GM12875 (cell line): ENCODE measurements around the gene KCNJ4.

Source experiments
- H3K4me3 ChIP-seq: one replicate; pipeline ENCODE4 v1.5.1; 2011; ENCODE audit warnings: low read depth, low read length, control low read depth
- TF ChIP-seq, protein P1 (sequence below): IDR thresholded peaks from 2 replicates; pipeline ENCODE4 v1.5.1; 2011; ENCODE audit warnings: low read depth, mild to moderate bottlenecking, control low read depth, inconsistent platforms, low read length, moderate library complexity, borderline replicate concordance; ENCODE audit not compliant: insufficient read depth

Gene KCNJ4

DNA sequence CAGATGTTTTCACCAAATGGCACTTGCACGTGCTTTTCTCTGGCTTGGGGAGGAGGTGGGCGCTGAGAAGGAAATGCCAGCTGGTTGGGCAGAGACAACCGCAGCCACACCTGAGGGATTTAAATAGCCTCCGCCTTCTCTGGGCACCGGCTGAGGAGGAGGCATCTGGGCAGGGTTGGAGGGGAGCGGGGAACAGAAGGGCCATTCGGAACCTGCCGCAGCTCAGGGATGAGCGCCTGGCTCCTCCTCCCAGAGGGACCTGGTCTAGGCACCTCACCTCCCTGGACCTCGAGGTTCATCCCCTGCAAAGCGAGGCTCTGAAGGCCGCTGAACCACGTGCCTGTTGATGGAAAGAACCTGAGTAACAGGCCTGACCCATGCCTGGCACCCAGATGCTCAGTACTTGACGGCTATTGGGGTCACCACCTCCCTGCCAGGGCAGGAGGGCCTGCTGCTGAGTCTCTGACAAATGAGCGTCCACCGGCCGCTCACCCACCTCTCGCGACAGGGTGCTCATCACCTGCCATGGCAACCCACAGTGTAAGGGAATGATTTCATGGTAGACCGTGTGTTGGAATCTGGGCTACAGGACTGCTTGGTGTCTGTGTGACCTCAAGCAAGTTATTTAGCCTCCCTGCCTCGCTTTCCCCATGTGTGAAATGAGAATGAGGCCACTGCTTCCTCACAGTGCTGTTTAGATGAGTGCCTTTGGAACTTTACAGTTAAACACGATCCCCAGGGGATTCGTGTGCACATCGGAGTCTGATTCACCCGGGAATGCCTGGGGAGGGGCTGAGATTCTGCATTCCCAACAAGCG lies 10.9 kb upstream of the KCNJ4 start:
- TF ChIP-seq, protein P1, sequence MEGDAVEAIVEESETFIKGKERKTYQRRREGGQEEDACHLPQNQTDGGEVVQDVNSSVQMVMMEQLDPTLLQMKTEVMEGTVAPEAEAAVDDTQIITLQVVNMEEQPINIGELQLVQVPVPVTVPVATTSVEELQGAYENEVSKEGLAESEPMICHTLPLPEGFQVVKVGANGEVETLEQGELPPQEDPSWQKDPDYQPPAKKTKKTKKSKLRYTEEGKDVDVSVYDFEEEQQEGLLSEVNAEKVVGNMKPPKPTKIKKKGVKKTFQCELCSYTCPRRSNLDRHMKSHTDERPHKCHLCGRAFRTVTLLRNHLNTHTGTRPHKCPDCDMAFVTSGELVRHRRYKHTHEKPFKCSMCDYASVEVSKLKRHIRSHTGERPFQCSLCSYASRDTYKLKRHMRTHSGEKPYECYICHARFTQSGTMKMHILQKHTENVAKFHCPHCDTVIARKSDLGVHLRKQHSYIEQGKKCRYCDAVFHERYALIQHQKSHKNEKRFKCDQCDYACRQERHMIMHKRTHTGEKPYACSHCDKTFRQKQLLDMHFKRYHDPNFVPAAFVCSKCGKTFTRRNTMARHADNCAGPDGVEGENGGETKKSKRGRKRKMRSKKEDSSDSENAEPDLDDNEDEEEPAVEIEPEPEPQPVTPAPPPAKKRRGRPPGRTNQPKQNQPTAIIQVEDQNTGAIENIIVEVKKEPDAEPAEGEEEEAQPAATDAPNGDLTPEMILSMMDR: no peak
- H3K4me3 ChIP-seq: no peak overlapping the region

DNA sequence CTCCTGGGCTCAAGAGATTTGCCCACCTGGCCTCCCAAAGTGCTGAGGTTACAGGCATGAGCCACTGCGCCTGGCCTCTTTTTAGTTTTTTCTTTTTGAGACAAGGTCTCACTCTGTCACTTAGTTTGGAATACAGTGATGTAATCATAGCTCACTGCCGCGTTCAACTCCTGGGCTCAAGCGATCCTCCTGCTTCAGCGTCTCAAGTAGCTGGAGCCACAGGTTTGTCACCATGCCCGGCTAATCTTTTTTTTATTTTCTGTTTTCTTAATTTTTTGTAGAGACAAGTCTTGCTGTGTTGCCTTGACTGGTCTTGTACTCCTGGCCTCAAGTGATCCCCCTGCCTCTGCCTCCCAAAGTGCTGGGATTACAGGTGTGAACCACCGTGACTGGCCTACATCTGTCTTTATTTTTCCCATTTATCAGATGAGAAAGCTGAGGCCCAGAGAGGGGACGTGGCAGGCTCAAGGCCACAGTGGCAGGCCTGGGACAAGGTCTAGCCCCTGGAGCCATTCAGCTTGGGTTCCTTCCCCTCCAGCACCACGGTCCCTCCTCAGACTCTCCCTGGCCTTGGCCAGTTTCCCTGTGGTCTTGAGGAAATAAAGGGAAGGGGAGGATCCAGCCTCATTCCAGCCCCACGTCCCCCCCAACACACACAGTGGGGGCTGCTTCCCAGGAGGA lies 10.1 kb upstream of the KCNJ4 start:
- TF ChIP-seq, protein P1: no peak
- no peak overlapping the region for H3K4me3 ChIP-seq

DNA sequence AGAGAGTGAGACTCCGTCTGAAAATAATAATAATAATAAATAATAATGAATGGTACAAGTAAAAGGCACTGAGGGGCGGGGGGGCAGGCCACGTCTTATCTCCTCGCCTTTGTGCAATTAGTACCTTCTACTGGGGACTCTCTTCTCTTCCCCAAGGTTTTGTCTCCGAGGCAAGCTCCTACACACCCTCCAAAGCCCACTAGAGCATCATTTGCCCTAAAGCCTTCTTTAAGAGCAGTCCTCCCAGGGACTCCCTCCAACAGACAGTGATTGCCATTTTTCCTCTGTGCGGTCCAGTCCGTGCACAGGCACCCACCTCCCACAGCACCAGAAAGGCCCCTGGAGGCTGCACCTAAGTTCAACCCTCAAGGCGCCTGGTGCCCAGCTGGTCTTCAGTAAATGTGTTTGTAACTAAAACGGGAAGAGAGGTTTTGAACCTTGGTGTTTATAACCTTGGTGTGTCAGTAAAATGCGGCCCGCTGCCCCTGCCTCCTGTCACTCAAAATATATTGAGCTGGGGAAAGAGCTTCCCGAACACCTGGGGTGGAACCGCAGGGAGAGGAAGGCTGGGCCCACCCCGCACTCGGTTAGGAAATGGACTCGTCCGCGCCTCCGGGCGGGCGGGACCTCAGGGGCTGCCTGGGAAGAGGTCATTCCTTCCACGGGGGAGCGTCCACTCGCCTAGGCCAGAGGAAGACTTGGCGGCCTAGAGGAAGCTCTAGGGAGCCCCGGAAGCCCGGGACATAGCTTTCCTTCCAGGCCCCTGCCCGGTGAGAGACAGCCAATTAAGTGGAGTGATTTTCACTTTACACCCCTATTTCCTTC lies 8.2 kb upstream of the KCNJ4 start:
- no peak overlapping the region for H3K4me3 ChIP-seq
- TF ChIP-seq, protein P1: no peak

DNA sequence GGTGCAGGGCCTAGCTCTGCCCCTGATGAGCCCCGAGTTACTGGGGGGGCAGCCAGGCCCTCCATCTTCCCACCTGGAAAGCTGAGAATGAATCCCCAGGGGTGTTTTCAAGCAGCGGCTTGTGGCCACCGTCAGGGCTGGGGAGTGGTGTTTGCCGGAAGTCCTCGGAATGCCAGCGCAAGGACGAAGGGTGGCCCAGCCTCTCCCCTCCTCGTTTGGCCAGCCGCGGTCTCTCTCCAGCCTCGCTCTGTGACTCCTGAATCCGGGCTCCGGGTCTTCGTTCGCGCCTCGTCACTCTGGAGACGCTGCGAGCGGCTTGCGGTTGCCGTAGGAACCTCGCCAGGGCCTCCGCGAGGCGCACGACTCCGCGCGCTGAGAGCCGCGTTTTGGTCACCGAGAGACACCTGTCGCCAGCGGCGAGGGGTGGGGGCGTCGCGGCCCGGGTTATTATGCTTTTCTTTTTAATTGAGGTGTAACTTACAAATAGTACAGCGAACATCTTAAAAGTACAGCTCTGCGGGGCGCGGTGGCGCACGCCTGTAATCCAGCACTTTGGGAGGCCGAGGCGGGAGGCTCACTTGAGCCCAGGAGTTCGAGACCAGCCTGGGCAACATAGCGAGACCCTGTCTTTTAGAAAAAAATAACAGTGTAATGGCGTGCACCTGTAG lies 6.5 kb upstream of the KCNJ4 start:
- TF ChIP-seq, protein P1: no peak
- no peak overlapping the region for H3K4me3 ChIP-seq

DNA sequence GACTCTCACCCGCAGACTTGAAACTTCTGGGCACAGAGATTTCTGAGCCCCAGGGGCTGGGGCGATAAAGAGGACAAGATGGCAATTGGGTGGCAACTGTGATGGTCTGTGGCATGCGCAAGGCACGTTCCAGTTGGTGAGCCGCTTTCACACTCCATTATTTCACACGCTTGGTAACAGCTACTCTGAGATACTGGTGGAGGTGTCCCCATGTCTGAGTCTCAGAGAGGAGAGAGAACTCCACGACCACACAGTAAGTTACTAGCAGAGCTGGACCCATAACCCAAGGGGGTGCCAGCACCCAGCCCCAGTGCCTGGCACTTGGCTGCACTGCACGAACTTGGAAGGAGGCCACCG lies 6.0 kb upstream of the KCNJ4 start:
- H3K4me3 ChIP-seq: no peak overlapping the region

DNA sequence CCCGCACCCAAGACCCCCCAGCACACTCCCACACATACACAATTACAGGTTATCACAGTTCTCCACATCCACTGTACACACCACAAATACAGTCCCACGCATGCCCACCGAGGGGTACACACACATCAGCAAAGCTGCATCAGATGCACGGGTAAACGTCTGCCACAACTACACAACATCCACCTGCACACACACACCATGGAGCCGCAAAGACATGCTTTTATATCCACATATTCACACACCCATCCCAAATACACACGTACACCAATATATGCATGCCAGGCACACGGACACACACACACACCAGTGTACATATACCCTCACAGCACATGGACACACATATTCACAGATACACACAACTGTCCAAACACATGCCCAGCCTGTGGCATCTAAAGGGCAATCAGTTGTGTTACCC lies 5.4 kb upstream of the KCNJ4 start:
- TF ChIP-seq, protein P1: no peak

More for the DNA sequence above, 6.0 kb upstream of the KCNJ4 start:
- TF ChIP-seq, protein P1: no peak

More for the DNA sequence above, 5.4 kb upstream of the KCNJ4 start:
- H3K4me3 ChIP-seq: no peak overlapping the region
